NCI-H2227 (cell line): Measurements from ENCODE around the gene PLEKHH2.
A peak's percentile ranks its signal among the peaks of the same experiment; 100 is the strongest.
"Not testable (repeated sequence)": the region's sequence is repeated elsewhere in the genome, so short reads cannot be mapped to it uniquely, and the experiment has no call there.

ENCODE experiments used
- DNase-seq: peaks from one replicate; lab custom pipeline; 2025; ENCODE audit not compliant: unreplicated experiment; lab: John Stamatoyannopoulos, UW

The PLEKHH2 gene

DNA sequence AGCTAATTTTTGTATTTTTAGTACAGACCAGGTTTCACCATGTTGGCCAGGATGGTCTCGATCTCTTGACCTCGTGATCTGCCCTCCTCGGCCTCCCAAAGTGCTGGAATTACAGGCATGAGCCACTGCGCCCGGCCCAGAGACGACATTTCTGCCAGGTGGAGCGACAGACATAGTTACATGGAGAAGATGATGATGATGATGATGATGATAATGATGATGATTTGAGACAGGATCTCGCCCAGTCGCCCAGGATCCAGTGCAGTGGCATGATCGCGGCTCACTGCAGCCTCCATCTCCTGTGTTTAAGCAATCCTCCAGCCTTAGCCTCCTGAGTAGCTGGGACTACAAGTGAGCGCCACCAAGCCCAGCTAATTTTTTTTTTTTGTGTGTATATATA is 907 bp upstream of the PLEKHH2 start:
- not testable (repeated sequence) for DNase-seq

DNA sequence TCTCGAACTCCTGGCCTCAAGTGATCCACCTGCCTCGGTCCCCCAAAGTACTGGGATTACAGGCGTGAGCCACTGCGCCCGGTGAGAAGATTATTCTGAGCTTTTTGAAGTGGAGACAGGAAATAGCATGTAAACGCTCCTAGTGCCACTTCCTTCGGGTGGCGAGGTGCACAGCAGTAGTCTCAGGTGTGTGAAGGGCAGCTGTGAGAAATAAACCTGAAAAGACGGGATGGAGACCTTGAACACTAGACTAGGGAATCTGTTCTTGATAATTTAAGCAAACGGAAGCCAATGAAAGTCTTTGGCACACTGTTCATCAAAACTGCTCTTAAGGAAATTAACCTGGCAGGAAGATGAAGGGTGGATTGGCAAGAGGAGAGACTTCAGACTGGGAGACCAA is 439 bp upstream of the PLEKHH2 start:
- DNase-seq: no peak

DNA sequence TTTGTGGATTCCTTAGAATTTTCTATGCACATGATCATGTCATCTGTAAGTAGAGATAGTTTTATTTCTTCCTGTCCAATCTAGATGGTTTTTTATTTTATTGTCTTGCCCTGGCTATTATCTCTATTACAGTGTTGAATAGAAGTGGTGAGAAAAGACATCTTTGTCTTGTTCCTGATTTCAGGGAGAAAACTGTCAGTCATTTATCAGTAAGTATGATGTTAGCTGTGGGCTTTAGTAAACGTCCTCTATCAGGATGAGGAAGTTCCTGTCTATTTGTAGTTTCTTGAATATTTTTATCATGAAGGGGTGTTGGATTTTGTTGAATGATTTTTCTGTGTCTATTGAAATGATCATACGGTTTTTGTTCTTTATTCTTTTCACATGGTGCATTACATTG is 5.3 kb downstream of the PLEKHH2 start:
- no peak for DNase-seq

DNA sequence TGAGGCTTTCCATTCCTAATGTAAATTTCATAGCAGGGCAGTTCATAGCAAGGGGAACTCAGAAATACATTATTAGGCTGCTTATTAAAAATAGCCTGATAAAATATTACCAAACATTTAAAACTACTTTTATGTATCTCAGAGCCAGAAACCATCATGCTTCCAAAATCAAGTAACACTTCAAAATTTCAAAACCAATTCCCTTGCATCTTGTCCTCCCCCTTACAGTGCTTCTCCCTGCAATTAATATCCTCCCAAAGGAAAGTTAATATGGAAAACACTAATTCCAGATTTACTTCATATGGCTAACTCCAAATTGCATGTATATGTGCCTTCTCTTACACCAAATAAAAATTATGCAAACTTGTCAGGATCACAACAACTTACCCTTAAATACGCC is 6.6 kb downstream of the PLEKHH2 start:
- no peak for DNase-seq

DNA sequence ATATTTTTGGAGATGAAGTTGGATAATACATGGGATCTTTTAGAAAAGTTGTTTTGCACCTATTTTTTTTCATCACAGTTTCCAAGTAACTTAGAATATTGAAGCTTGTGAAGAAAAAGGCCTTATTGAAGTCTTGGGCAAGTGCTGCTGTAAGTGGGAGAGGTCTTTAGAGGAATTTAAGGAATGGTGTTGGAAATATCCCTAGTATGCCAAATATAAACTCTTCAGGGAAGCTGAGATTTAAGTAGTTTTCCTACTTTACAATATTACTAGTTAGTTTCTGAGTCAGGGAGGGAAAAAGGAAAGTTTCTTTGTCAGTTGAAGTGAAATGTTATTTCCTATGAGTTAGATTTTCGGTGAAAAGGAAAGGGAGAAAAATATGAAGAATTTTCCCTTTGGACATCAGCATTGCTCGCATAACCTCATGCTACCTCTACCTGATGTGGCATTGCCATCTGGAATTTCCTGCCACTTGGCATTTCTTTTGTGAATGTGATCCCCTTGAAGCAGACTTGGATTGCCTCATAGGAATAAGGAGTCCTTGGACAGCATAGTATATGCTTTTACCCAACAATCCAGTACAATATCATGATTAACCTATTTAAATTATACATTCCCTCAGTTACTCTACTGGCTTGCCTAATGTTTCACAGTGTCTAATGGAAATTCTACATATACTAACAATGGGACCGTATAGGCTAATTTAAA is 12.1 kb downstream of the PLEKHH2 start:
- no peak for DNase-seq

DNA sequence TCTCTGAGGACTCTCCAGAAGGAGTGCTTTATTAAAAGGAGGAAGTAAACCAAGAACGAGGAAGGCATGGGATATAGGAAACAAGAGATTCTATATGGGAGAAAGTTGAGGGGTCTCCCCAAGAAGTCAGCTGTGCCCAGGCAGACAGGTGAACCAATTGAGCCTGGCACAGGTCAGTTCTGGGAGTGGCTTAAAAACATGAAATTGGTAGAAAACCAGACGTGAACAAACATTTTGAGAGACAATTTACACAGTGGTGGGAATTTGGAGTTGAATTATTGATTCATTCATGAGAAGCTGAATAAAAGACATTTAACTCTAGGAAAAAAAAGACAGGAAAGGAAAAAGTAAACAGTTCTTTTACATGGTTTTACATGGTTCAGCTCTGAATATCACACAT is 16.4 kb downstream of the PLEKHH2 start:
- DNase-seq: no peak

DNA sequence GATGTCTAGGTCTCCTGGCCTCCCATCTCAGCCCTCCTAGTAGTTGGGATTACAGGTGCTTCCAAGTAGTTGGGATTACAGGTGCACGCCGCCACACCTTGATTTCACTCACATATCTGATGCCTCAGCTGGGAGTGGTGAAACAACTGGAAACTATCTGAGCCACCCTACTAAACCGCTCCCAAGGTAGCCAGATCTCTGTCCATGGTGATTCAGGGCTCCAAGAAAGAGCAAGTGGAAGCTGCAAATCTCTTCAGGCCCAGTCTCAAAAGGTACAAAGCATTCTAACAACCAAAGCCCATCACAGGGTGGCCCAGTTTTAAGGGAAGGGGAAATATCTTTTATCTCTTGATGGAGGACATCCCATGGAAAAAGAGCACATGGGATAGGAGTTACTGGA is 20.2 kb downstream of the PLEKHH2 start:
- DNase-seq: no peak

DNA sequence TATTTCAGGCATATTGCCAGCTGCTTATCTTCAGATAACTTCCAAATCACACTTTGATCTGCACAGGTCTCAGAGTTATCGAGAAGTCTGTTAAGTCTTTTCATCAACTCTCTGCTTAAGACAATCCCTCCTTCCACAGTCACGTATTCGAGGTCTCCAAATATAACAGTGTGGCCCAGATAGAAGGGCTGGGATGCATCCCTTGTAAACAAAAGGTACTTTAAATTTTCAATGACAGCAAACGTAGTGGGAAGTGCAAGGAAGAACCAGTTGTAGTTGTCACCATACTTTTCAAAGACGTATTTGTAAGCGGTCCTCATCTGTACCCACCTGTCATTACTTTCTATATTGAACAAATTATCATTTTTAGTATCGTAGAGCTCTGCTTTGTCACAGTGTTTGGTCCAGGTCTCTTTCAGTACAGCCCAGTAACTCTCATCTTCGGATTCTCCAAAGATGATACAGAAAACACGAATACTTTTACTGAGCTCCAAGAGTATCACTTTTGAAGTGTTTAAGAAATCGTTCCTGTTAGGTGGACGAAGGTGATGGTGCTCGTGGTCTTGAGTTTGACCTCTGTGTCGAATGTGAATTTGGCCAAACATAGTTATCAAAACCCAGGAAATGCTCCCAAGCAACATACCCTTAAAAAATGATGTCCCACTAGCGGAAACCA is 38.7 kb downstream of the PLEKHH2 start:
- no peak for DNase-seq

DNA sequence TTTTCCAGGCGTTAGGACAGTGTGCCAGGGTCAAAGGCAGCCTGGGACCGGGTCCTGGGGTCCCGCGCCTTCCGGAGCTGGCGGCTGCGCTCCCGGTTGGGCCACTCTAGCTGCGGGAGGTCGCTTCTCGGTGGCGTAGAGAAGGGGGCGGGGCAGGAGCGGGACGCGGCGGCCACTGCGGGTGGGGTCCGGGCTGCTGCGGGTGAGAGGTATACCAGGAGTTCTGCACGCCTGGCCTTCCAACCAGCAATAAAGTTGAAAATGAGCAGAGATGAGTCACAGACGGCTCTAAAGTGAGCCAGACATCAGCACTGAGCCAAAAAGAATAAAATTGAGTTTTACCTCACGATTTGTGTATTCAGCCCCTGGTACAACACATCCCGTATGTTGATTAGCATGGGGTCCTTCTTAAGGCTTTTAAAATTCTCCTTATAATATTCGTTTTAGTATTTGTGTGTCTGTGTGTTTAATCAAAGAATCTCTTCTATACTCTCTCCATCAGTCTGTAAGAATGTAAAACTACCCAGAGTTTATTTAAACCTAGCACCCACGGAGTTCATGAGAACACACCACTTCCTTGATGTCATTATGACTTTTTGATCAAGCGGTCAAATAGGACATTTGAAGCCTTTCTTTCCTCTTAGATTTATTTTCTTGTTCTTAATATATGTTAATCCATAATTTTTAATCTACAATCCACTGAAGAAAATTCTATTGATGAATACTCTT is 39.4 kb downstream of the PLEKHH2 start, which contains the start of gene C1GALT1C1L:
Gene C1GALT1C1L (minus strand): TSS at position 108 of the 729 bp plus-strand sequence. CDS start 107 bp downstream, at position 1.
- DNase-seq: peak; percentile 73

DNA sequence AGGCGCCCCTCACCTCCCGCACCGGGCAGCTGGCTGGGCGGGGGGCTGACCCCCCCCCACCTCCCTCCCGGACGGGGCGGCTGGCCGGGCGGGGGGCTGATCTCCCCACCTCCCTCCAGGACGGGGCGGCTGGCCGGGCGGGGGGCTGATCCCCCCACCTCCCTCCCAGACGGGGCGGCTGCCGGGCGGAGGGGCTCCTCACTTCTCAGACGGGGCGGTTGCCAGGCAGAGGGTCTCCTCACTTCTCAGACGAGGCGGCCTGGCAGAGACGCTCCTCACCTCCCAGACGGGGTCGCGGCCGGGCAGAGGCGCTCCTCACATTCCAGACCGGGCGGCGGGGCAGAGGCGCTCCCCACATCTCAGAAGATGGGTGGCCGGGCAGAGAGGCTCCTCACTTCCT is 40.7 kb downstream of the PLEKHH2 start:
- not testable (repeated sequence) for DNase-seq

DNA sequence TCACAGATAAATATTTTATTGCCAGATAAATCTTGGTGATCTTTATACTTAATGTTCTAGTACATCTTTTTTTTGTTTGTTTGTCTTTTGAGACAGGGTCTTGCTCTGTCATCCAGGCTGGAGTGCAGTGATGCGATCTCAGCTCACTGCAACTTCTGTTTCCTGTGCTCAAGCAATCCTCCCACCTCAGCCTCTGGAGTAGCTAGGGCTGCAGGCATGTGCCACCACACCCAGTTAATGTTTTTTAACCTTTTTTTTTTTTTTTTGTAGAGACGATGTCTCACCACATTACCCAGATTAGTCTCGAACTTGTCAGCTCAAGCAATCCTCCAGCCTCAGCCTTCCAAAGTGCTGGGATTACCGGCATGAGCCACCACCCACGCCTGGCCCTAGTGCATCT is 48.3 kb downstream of the PLEKHH2 start:
- no peak for DNase-seq

DNA sequence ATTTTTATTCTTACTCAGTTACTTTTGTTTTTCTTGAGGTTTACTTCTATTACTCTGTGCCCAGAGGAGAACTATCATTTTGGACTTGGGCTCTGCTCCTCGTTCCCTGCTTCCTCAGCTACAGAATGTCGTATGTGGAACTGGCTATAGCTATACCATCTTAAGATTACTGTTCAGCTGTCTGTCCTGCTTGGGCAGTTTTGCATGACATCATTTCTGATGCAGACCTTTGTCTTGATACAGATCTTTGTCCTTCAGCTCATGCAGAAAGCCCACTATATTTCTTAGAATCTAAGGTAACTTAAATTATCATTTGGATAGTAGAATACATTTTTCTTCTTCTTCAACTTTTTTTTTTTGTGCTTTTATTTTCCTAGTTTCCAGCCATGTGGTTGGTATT is 52.9 kb downstream of the PLEKHH2 start:
- DNase-seq: no peak

DNA sequence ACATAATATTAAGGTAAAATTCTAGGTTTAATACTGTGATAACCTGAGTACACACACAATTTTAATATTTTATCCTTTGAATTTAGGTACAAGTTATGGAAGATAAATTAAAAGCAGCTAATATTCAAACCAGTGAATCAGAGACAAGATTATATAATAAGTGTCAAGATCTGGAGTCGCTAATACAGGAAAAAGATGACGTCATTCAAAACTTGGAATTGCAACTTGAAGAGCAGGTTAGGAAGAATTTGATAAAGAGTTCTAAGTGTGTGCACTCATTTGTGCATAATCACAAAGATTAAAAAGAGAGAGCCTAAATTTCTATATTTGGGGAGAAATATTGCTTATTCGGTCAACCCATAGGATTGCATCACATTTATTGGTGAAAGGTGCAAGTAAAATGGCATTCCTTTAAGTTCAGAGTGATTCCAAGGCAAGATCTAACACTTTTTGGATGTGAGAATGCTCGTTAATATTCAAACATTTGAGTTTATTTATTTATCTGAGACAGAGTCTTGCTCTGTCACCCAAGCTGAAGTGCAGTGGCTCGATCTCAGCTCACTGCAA is 55.5 kb downstream of the PLEKHH2 start:
- DNase-seq: no peak

DNA sequence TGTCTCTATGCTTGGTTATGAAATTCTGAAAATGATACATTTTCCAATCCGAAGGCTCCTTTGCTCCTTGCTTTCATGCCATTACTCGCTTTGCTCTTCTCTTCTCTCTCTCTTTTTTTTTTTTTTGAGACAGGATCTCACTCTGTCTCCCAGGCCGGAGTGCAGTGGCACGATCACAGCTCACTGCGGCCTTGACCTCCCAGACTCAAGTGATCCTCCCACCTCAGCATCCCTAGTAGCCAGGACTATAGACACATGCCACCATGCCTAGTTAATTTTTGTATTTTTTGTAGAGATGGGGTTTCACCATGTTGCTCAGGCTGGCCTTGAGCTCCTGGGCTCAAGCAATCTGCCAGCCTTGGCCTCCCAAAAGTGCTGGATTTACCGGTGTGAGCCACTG is 61.1 kb downstream of the PLEKHH2 start:
- not testable (repeated sequence) for DNase-seq

DNA sequence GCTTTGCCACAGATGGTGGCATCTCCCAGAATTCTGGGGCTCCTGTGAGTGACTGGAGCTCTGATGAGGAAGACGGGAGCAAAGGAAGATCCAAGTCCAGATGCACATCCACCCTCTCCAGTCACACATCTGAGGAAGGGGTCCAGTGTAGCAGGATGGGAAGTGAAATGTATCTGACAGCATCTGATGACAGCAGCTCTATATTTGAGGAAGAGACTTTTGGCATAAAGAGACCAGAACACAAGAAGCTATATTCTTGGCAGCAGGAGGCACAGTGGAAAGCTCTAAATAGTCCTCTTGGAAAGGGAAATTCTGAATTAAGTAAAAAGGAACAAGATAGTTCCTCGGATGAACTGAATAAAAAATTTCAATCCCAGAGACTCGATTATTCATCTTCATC is 62.7 kb downstream of the PLEKHH2 start:
- DNase-seq: no peak

DNA sequence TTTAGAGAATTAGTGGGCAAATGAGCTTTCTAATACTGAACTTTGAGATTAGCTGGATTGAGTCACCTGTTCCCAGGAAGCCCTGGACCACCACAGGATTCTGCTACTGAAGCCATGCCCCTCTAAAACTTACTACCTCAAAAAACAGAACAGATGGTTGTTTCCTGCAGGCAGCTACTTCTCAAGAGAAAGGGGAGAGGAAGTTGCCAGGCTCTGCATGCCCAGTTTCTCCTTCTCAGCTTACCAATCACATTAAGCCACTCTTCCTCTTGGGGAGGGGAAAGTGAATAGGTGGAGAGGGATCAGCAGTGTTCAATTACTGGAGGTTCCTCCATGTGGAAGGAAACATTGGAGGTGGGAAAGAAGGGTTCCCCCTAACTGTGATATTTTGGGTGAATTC is 64.1 kb downstream of the PLEKHH2 start:
- no peak for DNase-seq

DNA sequence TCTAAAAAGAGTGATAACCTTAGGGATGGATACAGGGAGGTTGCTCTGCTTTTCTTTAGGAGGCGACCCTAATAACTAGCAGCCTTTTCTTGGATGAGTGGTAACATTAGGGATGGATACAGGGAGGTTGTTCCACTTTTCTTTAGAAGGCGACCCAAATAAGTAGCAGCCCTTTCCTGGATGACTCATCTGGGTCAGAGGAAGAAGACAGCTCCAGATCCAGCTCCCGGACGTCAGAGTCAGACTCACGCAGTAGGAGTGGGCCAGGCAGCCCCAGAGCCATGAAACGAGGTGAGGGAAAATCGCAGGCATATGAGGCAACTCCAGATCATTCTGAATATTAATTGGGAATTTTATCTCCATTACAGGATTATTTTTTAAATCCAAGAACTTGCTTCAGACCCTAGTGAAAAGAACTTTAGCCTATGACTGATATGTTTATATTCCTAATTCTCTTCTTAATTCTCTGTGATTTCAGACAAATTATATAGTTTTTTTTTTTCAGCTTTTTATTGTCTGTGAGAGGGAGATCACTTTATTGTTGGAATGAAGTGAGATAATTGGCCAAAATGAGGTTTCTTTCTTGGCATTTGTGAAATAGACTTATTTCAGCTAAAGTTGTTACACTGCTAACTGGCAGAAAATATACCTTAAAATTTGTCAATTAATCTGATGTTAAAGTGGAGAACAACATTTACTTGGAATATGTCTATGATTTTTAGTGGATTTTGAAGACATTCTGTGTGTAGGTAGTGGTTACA is 70.4 kb downstream of the PLEKHH2 start:
- DNase-seq: no peak

DNA sequence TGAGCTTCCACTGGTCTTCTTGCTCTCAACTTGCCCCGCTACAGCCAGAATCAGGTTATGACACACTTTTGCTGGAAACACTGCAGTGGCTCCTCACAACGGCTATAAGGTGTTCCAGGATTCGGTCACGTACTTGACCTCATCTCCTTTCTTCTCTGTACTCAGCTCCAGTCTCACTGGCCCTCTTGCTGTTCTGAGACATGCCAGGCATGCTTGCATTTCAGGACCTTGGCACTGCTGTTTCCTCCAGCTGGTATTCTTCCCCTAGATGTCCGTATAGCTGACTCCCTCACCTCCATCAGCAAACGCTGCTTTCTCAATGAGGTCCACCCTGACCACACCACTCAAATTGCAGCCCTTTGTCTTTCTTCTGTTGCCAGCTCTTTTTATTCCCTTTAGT is 71.1 kb downstream of the PLEKHH2 start:
- DNase-seq: no peak

DNA sequence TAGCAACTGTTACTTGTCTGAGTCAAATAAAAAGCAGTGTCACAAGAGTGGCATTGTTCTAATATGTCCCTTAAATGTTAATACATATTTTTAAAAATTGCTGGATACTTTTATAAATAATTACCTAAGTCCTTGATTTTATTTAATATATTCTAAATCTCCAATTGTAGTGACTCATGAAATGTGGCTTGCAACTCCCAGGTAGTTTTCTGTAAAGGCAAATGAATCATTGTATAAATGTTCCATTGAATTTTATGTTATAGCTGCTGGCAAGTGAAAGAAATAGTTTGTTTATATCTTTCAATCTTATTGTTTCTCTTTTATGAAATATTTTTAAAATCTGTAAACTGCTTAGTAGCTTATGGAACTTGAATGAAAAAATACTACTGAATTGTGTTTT is 71.8 kb downstream of the PLEKHH2 start:
- no peak for DNase-seq

DNA sequence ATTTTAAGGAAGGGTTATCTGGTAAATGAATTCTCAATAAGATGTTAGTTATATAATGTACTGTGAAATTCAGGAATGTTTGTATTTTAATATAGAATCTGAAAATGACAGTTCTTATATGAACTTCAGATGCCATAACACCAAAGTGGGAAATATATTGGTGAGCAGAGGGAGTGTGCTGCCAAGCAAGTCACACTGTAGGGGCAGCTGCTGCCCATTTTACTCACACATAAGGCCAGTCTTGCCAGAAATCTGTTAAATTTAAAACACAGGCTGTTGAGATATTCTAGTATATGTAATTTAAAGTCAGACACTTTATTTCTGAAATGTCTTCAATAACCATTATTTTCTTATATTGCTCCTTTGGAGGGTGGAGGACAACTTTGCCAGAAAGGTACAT is 73.8 kb downstream of the PLEKHH2 start:
- no peak for DNase-seq

DNA sequence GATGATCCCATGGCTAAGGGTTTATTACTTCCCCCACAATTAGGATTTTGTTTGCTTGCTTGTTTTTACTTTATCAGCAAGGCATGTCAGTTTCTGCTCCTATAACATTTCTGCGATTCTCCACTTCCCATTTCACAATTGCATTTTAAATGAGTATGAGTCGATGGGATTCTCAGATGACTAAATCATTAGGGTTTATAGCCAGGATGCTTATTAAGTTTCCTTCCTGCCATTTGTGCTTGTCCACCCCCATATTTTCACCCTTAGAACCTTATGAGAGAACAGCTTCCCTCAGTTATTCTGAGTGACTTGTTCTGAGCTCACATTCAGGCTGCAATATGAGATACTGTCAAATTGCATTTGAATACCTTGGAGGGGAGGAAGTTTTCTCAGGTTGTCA is 77.1 kb downstream of the PLEKHH2 start:
- no peak for DNase-seq
